GM23248 (cell line): ENCODE measurements around the gene ITFG1. TPM values are rescaled to one million over a fixed set of nuclear protein-coding genes. Genes with fewer than 3 reads are reported as not detected.

Source experiments
- DNase-seq: peaks from one replicate; pipeline ENCODE4 v3.0.0-alpha.2; 2015
- H2AFZ ChIP-seq: fragments of 200-600 bp; sonication (generic); 2 replicates; pipeline ENCODE4 v1.6.1; 2016; ENCODE audit warnings: antibody characterized with exemption
- H3F3A ChIP-seq: fragments of 200-600 bp; sonication (generic); 2 replicates; pipeline ENCODE4 v1.6.1; 2016; ENCODE audit warnings: mild to moderate bottlenecking, antibody characterized with exemption, mixed run types; ENCODE audit not compliant: insufficient read depth
- H3K27ac ChIP-seq: fragments of 200-600 bp; sonication (generic); 2 replicates; pipeline ENCODE4 v1.5.1; 2016; ENCODE audit warnings: mild to moderate bottlenecking
- H3K27me3 ChIP-seq: fragments of 200-600 bp; sonication (generic); replicated peaks from 2 replicates; pipeline ENCODE4 v1.6.1; 2016; ENCODE audit warnings: mild to moderate bottlenecking; ENCODE audit not compliant: insufficient read depth
- H3K36me3 ChIP-seq: fragments of 200-600 bp; sonication (generic); 2 replicates; pipeline ENCODE4 v1.6.1; 2016; ENCODE audit warnings: low read depth, mild to moderate bottlenecking
- H3K4me1 ChIP-seq: fragments of 200-600 bp; sonication (generic); 2 replicates; pipeline ENCODE4 v1.6.1; 2016; ENCODE audit warnings: mild to moderate bottlenecking; ENCODE audit not compliant: insufficient read depth
- H3K4me2 ChIP-seq: fragments of 200-600 bp; sonication (generic); one replicate; pipeline ENCODE4 v1.6.1; 2016; ENCODE audit warnings: mild to moderate bottlenecking; ENCODE audit not compliant: unreplicated experiment
- H3K4me3 ChIP-seq: fragments of 200-600 bp; sonication (generic); 2 replicates; pipeline ENCODE4 v1.5.1; 2016; ENCODE audit warnings: mild to moderate bottlenecking
- H3K79me2 ChIP-seq: fragments of 200-600 bp; sonication (generic); 2 replicates; pipeline ENCODE4 v1.6.1; 2016; ENCODE audit warnings: mild to moderate bottlenecking; ENCODE audit not compliant: insufficient read depth
- H3K9ac ChIP-seq: fragments of 200-600 bp; sonication (generic); 2 replicates; pipeline ENCODE4 v1.6.1; 2016; ENCODE audit warnings: mild to moderate bottlenecking
- H3K9me2 ChIP-seq: fragments of 200-600 bp; sonication (generic); 2 replicates; pipeline ENCODE4 v1.6.1; 2016; ENCODE audit warnings: mixed run types, mild to moderate bottlenecking, moderate library complexity; ENCODE audit not compliant: insufficient read depth
- H3K9me3 ChIP-seq: fragments of 200-600 bp; sonication (generic); one replicate; pipeline ENCODE4 v1.6.1; 2017; ENCODE audit warnings: low read depth
- H4K20me1 ChIP-seq: fragments of 200-600 bp; sonication (generic); 2 replicates; pipeline ENCODE4 v1.6.0; 2016; ENCODE audit not compliant: insufficient read depth
- EZH2 ChIP-seq: fragments of 200-600 bp; sonication (generic); IDR thresholded peaks from 2 replicates; pipeline ENCODE4 v1.6.1; 2018; ENCODE audit warnings: antibody characterized with exemption, mild to moderate bottlenecking; ENCODE audit not compliant: insufficient read depth, poor library complexity, severe bottlenecking
- EZH2phosphoT487 ChIP-seq: fragments of 200-600 bp; sonication (generic); IDR thresholded peaks from 2 replicates; pipeline ENCODE4 v1.6.1; 2018; ENCODE audit warnings: antibody characterized with exemption, moderate library complexity, mild to moderate bottlenecking, low read depth; ENCODE audit not compliant: insufficient read depth
- WGBS, 2 experiments: methylation state at CpG; one replicate each; pipeline ENCODE4 v1.1.6; 2015 to 2017; ENCODE audit warnings: low lambda C conversion rate in 2 of 2, low coverage in 1 of 2; ENCODE audit errors: missing lambda C conversion rate in 2 of 2; 5-methylcytosine and 5-hydroxymethylcytosine counted together
- in situ Hi-C: fragments of 300-500 bp; cut with MboI; formaldehyde crosslinking; loops from 2 replicates; pipeline ENCODE4 v1.15.0; 2020
- polyA plus RNA-seq: library from polyadenylated mRNA; unstranded; fragments of >200 nt; fragmentation: Nextera tagmentation; extraction: Ambion mirVana; gene quantifications from 2 replicates; pipeline ENCODE4 v1.2.1, GENCODE V29; 2016
- total RNA-seq: library from RNA; depleted of rRNA; stranded (reverse); fragments of >200 nt; shearing (Covaris generic); gene quantifications from 2 replicates; pipeline ENCODE4 v1.2.3, GENCODE V29; 2014

The ITFG1 gene
- total and polyA plus RNA-seq, 2 experiments from 2014 or later = 78.2 to 111 TPM

DNA sequence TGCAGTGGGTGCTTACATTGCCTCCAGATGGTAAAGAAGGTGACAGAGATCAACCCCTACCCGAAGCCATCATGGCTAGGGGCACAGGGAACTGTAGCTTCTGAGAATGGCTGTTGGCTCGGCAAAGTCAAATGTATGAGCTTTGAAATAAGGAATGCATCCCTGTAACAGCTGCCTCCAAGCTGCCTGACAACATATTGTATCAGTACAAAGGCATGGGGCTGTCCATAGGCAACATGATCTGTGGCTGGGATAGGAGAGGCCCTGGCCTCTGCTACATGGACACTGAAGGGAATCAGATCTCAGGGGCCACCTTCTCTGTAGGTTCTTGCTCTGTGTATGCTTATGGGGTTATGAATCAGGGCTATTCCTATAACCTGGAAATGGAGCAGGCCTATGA, 197.9 kb downstream of the ITFG1 start:
- no peaks in the 10 kb centered on the region for H3K9me3 ChIP-seq
- no peaks in the 10 kb centered on the region for H3K4me1 ChIP-seq
- no peaks in the 10 kb centered on the region for H3F3A ChIP-seq
- no peaks in the 10 kb centered on the region for H4K20me1 ChIP-seq
- 31 to 33% methylated on average over 2 of the region's 2 CpGs for WGBS, 2 experiments
- DNase-seq = no peak
- H3K27ac ChIP-seq = no peak overlapping the region
- H3K79me2 ChIP-seq = no peaks in the 10 kb centered on the region
- no peak for TF ChIP-seq EZH2
- no peak for TF ChIP-seq EZH2phosphoT487
- no peak overlapping the region for H3K9ac ChIP-seq
- H3K9me2 ChIP-seq = no peaks in the 10 kb centered on the region
- no peak overlapping the region for H3K4me2 ChIP-seq
- no peak overlapping the region for H3K4me3 ChIP-seq
- peaks cover 2% of the 10 kb centered on the region; the same call in 1 of the 2 replicates for H3K36me3 ChIP-seq
- in situ Hi-C loops = no loop called here
- H2AFZ ChIP-seq = no peak overlapping the region
- no peaks in the 10 kb centered on the region for H3K27me3 ChIP-seq

DNA sequence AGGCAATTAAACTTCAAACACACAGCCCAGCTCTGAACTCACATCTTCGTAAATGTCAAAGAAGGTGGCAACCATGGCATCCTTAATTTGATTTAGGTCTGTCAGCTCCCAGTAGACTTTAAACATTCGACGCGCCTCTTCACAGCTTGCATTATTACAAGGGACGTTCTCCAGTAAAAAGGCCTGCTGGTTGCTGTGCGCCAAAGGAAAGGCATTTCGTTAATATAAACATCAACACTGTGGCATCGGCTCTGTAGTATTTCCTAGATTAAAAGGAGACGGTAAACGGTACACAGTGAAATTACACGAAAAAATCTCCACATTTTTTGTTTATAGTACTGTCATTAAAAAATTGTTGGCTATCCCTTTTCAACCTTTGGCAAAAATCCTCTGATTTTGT, 200.4 kb downstream of the ITFG1 start:
- TF ChIP-seq EZH2 = no peak
- no peak for TF ChIP-seq EZH2phosphoT487
- Histone ChIP-seq H3F3A (no peaks in the 10 kb centered on the region), H4K20me1 (no peaks in the 10 kb centered on the region), H3K4me3 (no peak overlapping the region), H3K79me2 (no peaks in the 10 kb centered on the region), H3K36me3 (peaks cover 10% of the 10 kb centered on the region; the same call in 1 of the 2 replicates), H3K27ac (no peak overlapping the region), H2AFZ (no peak overlapping the region), H3K9ac (no peak overlapping the region), H3K4me1 (no peaks in the 10 kb centered on the region), H3K27me3 (no peaks in the 10 kb centered on the region), H3K4me2 (no peak overlapping the region), H3K9me2 (no peaks in the 10 kb centered on the region), H3K9me3 (no peaks in the 10 kb centered on the region)
- 89 to 90% methylated on average over 11 of the region's 11 CpGs for WGBS, 2 experiments
- in situ Hi-C loops = no loop called here
- DNase-seq = no peak

GRCh38 chr16:47258874-47259461, 201.9 kb downstream of the ITFG1 start:
- H3K4me3 ChIP-seq = no peak overlapping the region
- TF ChIP-seq EZH2 (no peak), EZH2phosphoT487 (no peak)
- 51 to 58% methylated on average over 2 of the region's 2 CpGs for WGBS, 2 experiments
- no peaks in the 10 kb centered on the region for H4K20me1 ChIP-seq
- no peak overlapping the region for H3K27ac ChIP-seq
- no peak overlapping the region for H3K9ac ChIP-seq
- DNase-seq = peak; percentile 46
- no peaks in the 10 kb centered on the region for H3K27me3 ChIP-seq
- H2AFZ ChIP-seq = no peak overlapping the region
- no peaks in the 10 kb centered on the region for H3K79me2 ChIP-seq
- H3F3A ChIP-seq = no peaks in the 10 kb centered on the region
- H3K4me1 ChIP-seq = no peaks in the 10 kb centered on the region
- no peaks in the 10 kb centered on the region for H3K9me3 ChIP-seq
- no peaks in the 10 kb centered on the region for H3K9me2 ChIP-seq
- in situ Hi-C loops = no loop called here
- no peak overlapping the region for H3K4me2 ChIP-seq
- peaks cover 10% of the 10 kb centered on the region; the same call in 1 of the 2 replicates for H3K36me3 ChIP-seq

DNA sequence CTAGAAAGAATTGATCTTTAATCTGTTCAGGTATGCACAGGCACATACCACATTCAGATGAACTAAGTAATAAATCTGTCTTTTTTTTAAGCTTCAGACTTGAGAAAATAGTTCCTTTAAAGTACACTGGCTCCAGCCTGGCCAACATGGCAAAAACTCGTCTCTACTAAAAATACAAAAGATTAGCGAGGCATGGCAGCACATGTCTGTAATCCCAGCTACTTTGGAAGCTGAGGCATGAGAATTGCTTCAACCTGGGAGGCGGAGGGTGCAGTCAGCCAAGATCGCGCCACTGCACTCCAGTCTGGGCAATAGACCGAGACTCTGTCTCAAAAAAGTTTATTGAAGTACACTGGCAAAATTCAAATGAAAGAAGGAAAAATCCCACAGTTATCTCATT, 206.1 kb downstream of the ITFG1 start:
- TF ChIP-seq EZH2 (no peak), EZH2phosphoT487 (no peak)
- WGBS, 2 experiments = 90 to 92% methylated on average over 6 of the region's 6 CpGs

More for the DNA sequence above, 206.1 kb downstream of the ITFG1 start:
- Histone ChIP-seq H4K20me1 (no peaks in the 10 kb centered on the region), H3K36me3 (peaks cover 10% of the 10 kb centered on the region; the same call in 1 of the 2 replicates), H3K79me2 (no peaks in the 10 kb centered on the region), H3K9me3 (no peaks in the 10 kb centered on the region), H3K9me2 (no peaks in the 10 kb centered on the region), H3K4me2 (no peak overlapping the region), H3K4me1 (no peaks in the 10 kb centered on the region), H3K27ac (no peak overlapping the region), H2AFZ (no peak overlapping the region), H3K4me3 (no peak overlapping the region), H3F3A (no peaks in the 10 kb centered on the region), H3K27me3 (no peaks in the 10 kb centered on the region), H3K9ac (no peak overlapping the region)
- in situ Hi-C loops = no loop called here
- DNase-seq = no peak
